IPS-18c (cell line): ENCODE measurements around the gene BRSK1.

Experiments
- H3K4me3 ChIP-seq: 2 replicates; pipeline ENCODE4 v1.7.0; 2013; ENCODE audit warnings: low read depth, mild to moderate bottlenecking, low read length, moderate library complexity; ENCODE audit not compliant: insufficient read depth
- H3K9me3 ChIP-seq: one replicate; pipeline ENCODE4 v1.6.1; 2013; ENCODE audit warnings: mild to moderate bottlenecking, low read length, moderate library complexity; ENCODE audit not compliant: control insufficient read depth, insufficient read depth

BRSK1 gene

GRCh38 chr19:55339105-55339888, 55.5 kb downstream of the BRSK1 start, which contains the start of gene KMT5C:
Gene KMT5C (plus strand): TSS chr19:55339876. CDS start chr19:55341937, 2,061 bp downstream.
- no peaks in the 10 kb centered on the region for H3K9me3 ChIP-seq

GRCh38 chr19:55339889-55340783, 56.3 kb downstream of the BRSK1 start:
- Histone ChIP-seq H3K9me3 (no peaks in the 10 kb centered on the region), H3K4me3 (peak overlapping the region; percentile 81)

More at GRCh38 chr19:55339105-55339888, 55.5 kb downstream of the BRSK1 start, which contains the start of gene KMT5C:
- H3K4me3 ChIP-seq, result peak within 1 kb of the TSS; percentile 81

- H3K9me3 ChIP-seq, result no peaks in the 10 kb centered on the region
- peak overlapping the region; percentile 81 for H3K4me3 ChIP-seq
These were observed 57.0 kb downstream of the BRSK1 start for GRCh38 chr19:55340784-55341147.

- Histone ChIP-seq H3K4me3 (peak overlapping the region; percentile 81), H3K9me3 (no peaks in the 10 kb centered on the region)
These were observed 57.4 kb downstream of the BRSK1 start for GRCh38 chr19:55341171-55341588.

- H3K4me3 ChIP-seq, result peak overlapping the region; percentile 43
- no peaks in the 10 kb centered on the region for H3K9me3 ChIP-seq
These were observed 58.1 kb downstream of the BRSK1 start for GRCh38 chr19:55341595-55342531.

- no peak overlapping the region for H3K4me3 ChIP-seq
- no peaks in the 10 kb centered on the region for H3K9me3 ChIP-seq
These were observed 60.6 kb downstream of the BRSK1 start for GRCh38 chr19:55344444-55344843.

- Histone ChIP-seq H3K9me3 (no peaks in the 10 kb centered on the region), H3K4me3 (no peak overlapping the region)
These were observed 61.5 kb downstream of the BRSK1 start for GRCh38 chr19:55345101-55345817.

GRCh38 chr19:55345818-55346724, 62.3 kb downstream of the BRSK1 start:
- H3K4me3 ChIP-seq, result no peak overlapping the region
- H3K9me3 ChIP-seq, result no peaks in the 10 kb centered on the region

GRCh38 chr19:55346725-55347441, 63.1 kb downstream of the BRSK1 start:
- Histone ChIP-seq H3K9me3 (no peaks in the 10 kb centered on the region), H3K4me3 (no peak overlapping the region)

- Histone ChIP-seq H3K4me3 (no peak overlapping the region), H3K9me3 (no peaks in the 10 kb centered on the region)
These were observed 63.7 kb downstream of the BRSK1 start for GRCh38 chr19:55347442-55348009.

- H3K4me3 ChIP-seq, result no peak overlapping the region
- no peaks in the 10 kb centered on the region for H3K9me3 ChIP-seq
These were observed 64.7 kb downstream of the BRSK1 start for GRCh38 chr19:55348317-55349034.

- Histone ChIP-seq H3K9me3 (no peaks in the 10 kb centered on the region), H3K4me3 (no peak overlapping the region)
These were observed 67.0 kb downstream of the BRSK1 start for GRCh38 chr19:55350620-55351315.

GRCh38 chr19:55352040-55352439, 68.2 kb downstream of the BRSK1 start:
- Histone ChIP-seq H3K9me3 (no peaks in the 10 kb centered on the region), H3K4me3 (no peak overlapping the region)
